NCI-H2227 (cell line): ENCODE results near the gene FTSJ1.
"Not testable (repeated sequence)": the region's sequence is repeated elsewhere in the genome, so short reads cannot be mapped to it uniquely, and the experiment has no call there.

Experiments
- DNase-seq: peaks from one replicate; lab custom pipeline; 2025; ENCODE audit not compliant: unreplicated experiment; lab: John Stamatoyannopoulos, UW

The FTSJ1 gene

GRCh38 chrX:48521353-48522243 is 45.6 kb downstream of the FTSJ1 start, which contains the start of gene EBP:
Gene EBP, plus strand, starts transcription at chrX:48521808. Its CDS starts 1,964 bp downstream, at chrX:48523772.
- peak; percentile 99 for DNase-seq

- no peak for DNase-seq
Measured at GRCh38 chrX:48522291-48522690, 46.3 kb downstream of the FTSJ1 start.

- DNase-seq, result no peak
Measured at GRCh38 chrX:48523682-48524081, 47.7 kb downstream of the FTSJ1 start.

- not testable (repeated sequence) for DNase-seq
Measured at GRCh38 chrX:48525853-48526252, 49.9 kb downstream of the FTSJ1 start.

- DNase-seq, result no peak
Measured at GRCh38 chrX:48530736-48531135, 54.7 kb downstream of the FTSJ1 start.

- no peak for DNase-seq
Measured at GRCh38 chrX:48531358-48531959, 55.5 kb downstream of the FTSJ1 start.

- DNase-seq, result no peak
Measured at GRCh38 chrX:48532161-48532560, 56.2 kb downstream of the FTSJ1 start.

GRCh38 chrX:48533165-48533564 is 57.2 kb downstream of the FTSJ1 start:
- no peak for DNase-seq
